Uterus (tissue), 4 donors: ENCODE data around the gene SELPLG. TPM values are rescaled to one million over a fixed set of nuclear protein-coding genes. Genes with fewer than 3 reads are reported as not detected.
A peak's percentile ranks its signal among the peaks of the same experiment; 100 is the strongest.

Source experiments
- DNase-seq, 2 donors: peaks; one replicate each; pipeline ENCODE4 v3.0.0-alpha.2; 2019 to 2020
- H3K27ac ChIP-seq, 2 donors: fragments of 200-600 bp; sonication (generic); 1 replicate in 1 of 2; 2 replicates in 1 of 2; pipeline ENCODE4 v1.5.1; 2016 to 2018
- H3K27me3 ChIP-seq, 2 donors: fragments of 200-600 bp; sonication (generic); one replicate each; pipeline ENCODE4 v1.5.1; 2018 to 2019; ENCODE audit warnings: control low read depth in 1 of 2
- H3K36me3 ChIP-seq, 2 donors: fragments of 200-600 bp; sonication (generic); one replicate each; pipeline ENCODE4 v1.5.1; 2019; ENCODE audit warnings: control low read depth in 1 of 2
- H3K4me1 ChIP-seq, 2 donors: fragments of 200-600 bp; sonication (generic); one replicate each; pipeline ENCODE4 v1.5.1; 2018 to 2019; ENCODE audit warnings: control low read depth in 1 of 2
- H3K4me3 ChIP-seq, 2 donors: fragments of 200-600 bp; sonication (generic); 1 replicate in 1 of 2; 2 replicates in 1 of 2; pipeline ENCODE4 v1.5.1; 2018 to 2019; ENCODE audit warnings: mild to moderate bottlenecking in 1 of 2
- H3K9me3 ChIP-seq, 2 donors: fragments of 200-600 bp; sonication (generic); one replicate each; pipeline ENCODE4 v1.5.1; 2019; ENCODE audit warnings: control low read depth in 1 of 2
- CTCF ChIP-seq, 4 experiments: fragments of 200-600 bp in 2 of 4; fragments of 450-650 bp in 2 of 4; sonication (generic) in 2 of 4; IDR thresholded peaks; one replicate each; pipeline ENCODE4 v1.5.1; 2016 to 2019; ENCODE audit warnings: antibody characterized with exemption in 4 of 4, mild to moderate bottlenecking in 2 of 4, moderate library complexity in 1 of 4
- POLR2A ChIP-seq, 2 donors: fragments of 450-650 bp; IDR thresholded peaks; one replicate each; pipeline ENCODE4 v1.6.1; 2016; ENCODE audit warnings: antibody characterized with exemption in 2 of 2, mild to moderate bottlenecking in 1 of 2, moderate library complexity in 1 of 2
- intact Hi-C: fragments of 100-400 bp; cut with DNase I; formaldehyde crosslinking; loops from one replicate; pipeline ENCODE4 v1.15.1; 2023; ENCODE audit warnings: low total_unique reads
- total RNA-seq, 4 donors: library from RNA; depleted of rRNA in 3 of 4; stranded (reverse); fragments of >200 nt in 3 of 4; gene quantifications; one replicate each; pipeline versions ENCODE4 v1.1.0 to v1.2.4, GENCODE V29; 2014 to 2023
- donor health status: DM: yes; HTN: yes; CAD: no.

Gene SELPLG
- total RNA-seq, 4 donors from 2014 or later = 1.5 to 6.5 (median 2.9) TPM

- intact Hi-C loops = no loop called here
These were observed 20.2 kb upstream of the SELPLG start for GRCh38 chr12:108653922-108654321.

GRCh38 chr12:108653082-108653516 lies 19.4 kb upstream of the SELPLG start:
- no peak overlapping the region for H3K4me3 ChIP-seq
- H3K27ac ChIP-seq = no peak overlapping the region
- H3K36me3 ChIP-seq = no peaks in the 10 kb centered on the region
- H3K9me3 ChIP-seq = no peaks in the 10 kb centered on the region
- no peak for DNase-seq
- intact Hi-C loops = no loop called here
- H3K4me1 ChIP-seq = peaks cover 5 to 6% of the 10 kb centered on the region in 2 donors
- TF ChIP-seq POLR2A (IDR thresholded peaks at IDR 0.05) (no peak), CTCF (IDR thresholded peaks at IDR 0.05) (no peak)
- H3K27me3 ChIP-seq = no peaks in the 10 kb centered on the region

More at GRCh38 chr12:108653922-108654321, 20.2 kb upstream of the SELPLG start:
- no peak for TF ChIP-seq CTCF (IDR thresholded peaks at IDR 0.05)
- no peak for TF ChIP-seq POLR2A (IDR thresholded peaks at IDR 0.05)
- Histone ChIP-seq H3K27ac (no peak overlapping the region), H3K9me3 (no peaks in the 10 kb centered on the region), H3K4me3 (no peak overlapping the region), H3K36me3 (no peaks in the 10 kb centered on the region), H3K27me3 (no peaks in the 10 kb centered on the region), H3K4me1 (peaks cover 5 to 6% of the 10 kb centered on the region in 2 donors)
- DNase-seq = no peak

- H3K4me1 ChIP-seq = peaks cover 5 to 6% of the 10 kb centered on the region in 2 donors
- intact Hi-C loops = no loop called here
- H3K27ac ChIP-seq = peak overlapping the region; percentile 58 to 68
- no peaks in the 10 kb centered on the region for H3K9me3 ChIP-seq
- no peak for TF ChIP-seq POLR2A (IDR thresholded peaks at IDR 0.05)
- no peak for TF ChIP-seq CTCF (IDR thresholded peaks at IDR 0.05)
- H3K36me3 ChIP-seq = no peaks in the 10 kb centered on the region
- no peak overlapping the region for H3K4me3 ChIP-seq
- DNase-seq = no peak
- H3K27me3 ChIP-seq = no peaks in the 10 kb centered on the region
These were observed 16.4 kb upstream of the SELPLG start for GRCh38 chr12:108650083-108650482.

- TF ChIP-seq CTCF (IDR thresholded peaks at IDR 0.05) = no peak
- TF ChIP-seq POLR2A (IDR thresholded peaks at IDR 0.05) = no peak
- intact Hi-C loops = no loop called here
- Histone ChIP-seq H3K4me1 (peaks cover 5 to 6% of the 10 kb centered on the region in 2 donors), H3K27ac (peak overlapping the region; percentile 58 to 68), H3K27me3 (no peaks in the 10 kb centered on the region), H3K9me3 (no peaks in the 10 kb centered on the region), H3K36me3 (no peaks in the 10 kb centered on the region), H3K4me3 (no peak overlapping the region)
- no peak for DNase-seq
These were observed 16.0 kb upstream of the SELPLG start for GRCh38 chr12:108649669-108650068.

- intact Hi-C loops = no loop called here
- TF ChIP-seq POLR2A (IDR thresholded peaks at IDR 0.05) (no peak), CTCF (IDR thresholded peaks at IDR 0.05) (no peak)
- H3K4me3 ChIP-seq = no peak overlapping the region
- H3K36me3 ChIP-seq = no peaks in the 10 kb centered on the region
- no peak for DNase-seq
- H3K27ac ChIP-seq = peak overlapping the region; percentile 58 to 68
- no peaks in the 10 kb centered on the region for H3K27me3 ChIP-seq
- no peaks in the 10 kb centered on the region for H3K9me3 ChIP-seq
- peaks cover 5 to 6% of the 10 kb centered on the region in 2 donors for H3K4me1 ChIP-seq
These were observed 15.4 kb upstream of the SELPLG start for GRCh38 chr12:108649126-108649525.
